SK-N-SH treated with all-trans-retinoic acid at 6 μM for 48 hours (cell line): ENCODE data around the gene CHSY1.

Experiments used
- ARNTL ChIP-seq: fragments of 450-650 bp; formaldehyde crosslinking; IDR thresholded peaks from 2 replicates; pipeline ENCODE4 v1.5.0; 2020; ENCODE audit warnings: low read depth, mild to moderate bottlenecking, moderate library complexity, borderline replicate concordance
- ESRRG ChIP-seq: fragments of 250-450 bp; sonication (Bioruptor Pico); IDR thresholded peaks from 2 replicates; pipeline ENCODE4 v1.6.1; 2021; ENCODE audit warnings: mild to moderate bottlenecking
- GLIS3 ChIP-seq: fragments of 250-450 bp; sonication (Bioruptor Pico); IDR thresholded peaks from 2 replicates; pipeline ENCODE4 v1.5.0; 2020; ENCODE audit warnings: mild to moderate bottlenecking, moderate library complexity
- ISL1 ChIP-seq: fragments of 250-450 bp; sonication (Bioruptor Pico); IDR thresholded peaks from 2 replicates; pipeline ENCODE4 v2.1.2; 2022; ENCODE audit warnings: mild to moderate bottlenecking, moderate library complexity
- PPARA ChIP-seq: fragments of 250-450 bp; sonication (Bioruptor Pico); IDR thresholded peaks from 2 replicates; pipeline ENCODE4 v1.5.0; 2020; ENCODE audit warnings: mild to moderate bottlenecking, borderline replicate concordance
- RARB ChIP-seq: fragments of 250-450 bp; sonication (Bioruptor Pico); IDR thresholded peaks from 2 replicates; pipeline ENCODE4 v1.8.0; 2021; ENCODE audit warnings: mild to moderate bottlenecking, moderate library complexity
- TOX ChIP-seq: fragments of 250-450 bp; sonication (Bioruptor Pico); IDR thresholded peaks from 2 replicates; pipeline ENCODE4 v1.8.0; 2021; ENCODE audit warnings: mild to moderate bottlenecking, moderate library complexity, borderline replicate concordance
- ZFP30 ChIP-seq: fragments of 450-650 bp; formaldehyde crosslinking; IDR thresholded peaks from 2 replicates; pipeline ENCODE4 v1.5.0; 2022; ENCODE audit warnings: mild to moderate bottlenecking, moderate library complexity
- ZNF565 ChIP-seq: fragments of 450-650 bp; formaldehyde crosslinking; conservative IDR thresholded peaks from 2 replicates; pipeline ENCODE4 v1.5.0; 2020; ENCODE audit warnings: low read depth, mild to moderate bottlenecking, moderate library complexity
- TF ChIP-seq, protein P1 (sequence below): fragments of 250-450 bp; sonication (Bioruptor Pico); IDR thresholded peaks from 2 replicates; pipeline ENCODE4 v1.5.1; 2020; ENCODE audit warnings: low read depth, mild to moderate bottlenecking, moderate library complexity
- TF ChIP-seq, protein P2 (sequence below): fragments of 250-450 bp; sonication (Bioruptor Pico); IDR thresholded peaks from 2 replicates; pipeline ENCODE4 v1.8.0; 2020; ENCODE audit warnings: mild to moderate bottlenecking, moderate library complexity, borderline replicate concordance

DNA sequence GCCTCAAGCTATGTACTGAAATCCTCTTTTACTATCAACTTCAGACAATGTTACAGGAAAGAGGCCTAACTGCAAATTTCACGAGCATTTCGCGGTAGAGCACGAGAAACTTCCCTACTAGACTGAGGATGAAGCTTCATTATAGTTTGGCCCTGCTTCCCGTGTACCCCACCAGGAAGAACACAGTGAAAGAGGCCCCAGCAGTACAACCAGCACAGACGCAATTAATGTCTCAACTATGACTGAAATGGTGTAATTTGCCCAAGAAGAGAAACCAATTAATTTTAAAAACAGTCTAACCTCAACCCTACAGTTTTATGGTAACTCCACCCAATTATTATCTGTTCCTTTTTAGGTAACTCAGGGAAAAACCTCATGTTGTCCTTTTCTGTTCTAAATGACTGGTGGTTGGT, 12.1 kb downstream of the CHSY1 start:
- TF ChIP-seq, protein P1, sequence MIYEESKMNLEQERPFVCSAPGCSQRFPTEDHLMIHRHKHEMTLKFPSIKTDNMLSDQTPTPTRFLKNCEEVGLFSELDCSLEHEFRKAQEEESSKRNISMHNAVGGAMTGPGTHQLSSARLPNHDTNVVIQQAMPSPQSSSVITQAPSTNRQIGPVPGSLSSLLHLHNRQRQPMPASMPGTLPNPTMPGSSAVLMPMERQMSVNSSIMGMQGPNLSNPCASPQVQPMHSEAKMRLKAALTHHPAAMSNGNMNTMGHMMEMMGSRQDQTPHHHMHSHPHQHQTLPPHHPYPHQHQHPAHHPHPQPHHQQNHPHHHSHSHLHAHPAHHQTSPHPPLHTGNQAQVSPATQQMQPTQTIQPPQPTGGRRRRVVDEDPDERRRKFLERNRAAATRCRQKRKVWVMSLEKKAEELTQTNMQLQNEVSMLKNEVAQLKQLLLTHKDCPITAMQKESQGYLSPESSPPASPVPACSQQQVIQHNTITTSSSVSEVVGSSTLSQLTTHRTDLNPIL = no peak
- TF ChIP-seq ZFP30 (CRISPR knock-in tag) (no peak), RARB (CRISPR knock-in tag) (no peak), ISL1 (CRISPR knock-in tag) (no peak), TOX (CRISPR knock-in tag) (no peak), ARNTL (no peak), ESRRG (no peak), GLIS3 (CRISPR knock-in tag) (no peak), ZNF565 (no peak), PPARA (CRISPR knock-in tag) (no peak)
- TF ChIP-seq, protein P2, sequence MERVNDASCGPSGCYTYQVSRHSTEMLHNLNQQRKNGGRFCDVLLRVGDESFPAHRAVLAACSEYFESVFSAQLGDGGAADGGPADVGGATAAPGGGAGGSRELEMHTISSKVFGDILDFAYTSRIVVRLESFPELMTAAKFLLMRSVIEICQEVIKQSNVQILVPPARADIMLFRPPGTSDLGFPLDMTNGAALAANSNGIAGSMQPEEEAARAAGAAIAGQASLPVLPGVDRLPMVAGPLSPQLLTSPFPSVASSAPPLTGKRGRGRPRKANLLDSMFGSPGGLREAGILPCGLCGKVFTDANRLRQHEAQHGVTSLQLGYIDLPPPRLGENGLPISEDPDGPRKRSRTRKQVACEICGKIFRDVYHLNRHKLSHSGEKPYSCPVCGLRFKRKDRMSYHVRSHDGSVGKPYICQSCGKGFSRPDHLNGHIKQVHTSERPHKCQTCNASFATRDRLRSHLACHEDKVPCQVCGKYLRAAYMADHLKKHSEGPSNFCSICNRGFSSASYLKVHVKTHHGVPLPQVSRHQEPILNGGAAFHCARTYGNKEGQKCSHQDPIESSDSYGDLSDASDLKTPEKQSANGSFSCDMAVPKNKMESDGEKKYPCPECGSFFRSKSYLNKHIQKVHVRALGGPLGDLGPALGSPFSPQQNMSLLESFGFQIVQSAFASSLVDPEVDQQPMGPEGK (CRISPR knock-in tag) = no peak
